B cell (primary cell): ENCODE measurements around the gene CCDC192. TPM values are rescaled to one million over a fixed set of nuclear protein-coding genes. Genes with fewer than 3 reads are reported as not detected.

Experiments
- ATAC-seq: fragments of 200-7000 bp; cut with Tn5 transposase; one replicate; pipeline ENCODE4 v1.10.0; 2021; ENCODE audit warnings: low read depth, mild to moderate bottlenecking, moderate number of reproducible peaks, moderate library complexity
- CTCF ChIA-PET: fragments of 350-600 bp; sonication (Branson Sonifier 250); formaldehyde crosslinking; loops from one replicate; lab custom pipeline; 2021; ENCODE audit warnings: antibody characterized with exemption, inconsistent platforms; lab: Charles Lee
- POLR2A ChIA-PET: fragments of 350-600 bp; sonication (Branson Sonifier 250); formaldehyde crosslinking; loops from one replicate; lab custom pipeline; 2021; ENCODE audit warnings: antibody characterized with exemption; lab: Charles Lee
- DNase-seq: peaks from one replicate; pipeline ENCODE4 v3.0.0; 2013
- H2AFZ ChIP-seq: 2 replicates; pipeline ENCODE4 v1.6.1; 2012; ENCODE audit warnings: mild to moderate bottlenecking, low read depth, low read length; ENCODE audit not compliant: insufficient read depth, poor library complexity, severe bottlenecking
- H3K27ac ChIP-seq, 2 donors: 1 replicate in 1 of 2; 2 replicates in 1 of 2; pipeline ENCODE4 v1.5.1; 2012 to 2013; ENCODE audit warnings: low read length in 2 of 2, mild to moderate bottlenecking in 2 of 2, moderate library complexity in 1 of 2
- H3K27me3 ChIP-seq, 4 experiments: fragments of 200-600 bp in 1 of 4; sonication (generic) in 1 of 4; replicated peaks in 1 of 4; 1 replicate in 2 of 4; 2 replicates in 2 of 4; pipeline versions ENCODE4 v1.6.1 to v1.7.0; 2013 to 2016; ENCODE audit warnings: low read length in 3 of 4, mild to moderate bottlenecking in 2 of 4, mixed read lengths in 1 of 4, moderate library complexity in 1 of 4; ENCODE audit not compliant: insufficient read depth in 4 of 4, control insufficient read depth in 3 of 4; ENCODE audit errors: control extremely low read depth in 1 of 4
- H3K36me3 ChIP-seq, 2 experiments: replicated peaks in 1 of 2; 1 replicate in 1 of 2; 2 replicates in 1 of 2; pipeline versions ENCODE4 v1.6.1 to v1.7.1; 2013; ENCODE audit warnings: low read length in 1 of 2; ENCODE audit not compliant: insufficient read depth in 2 of 2, control insufficient read depth in 1 of 2; ENCODE audit errors: control extremely low read depth in 1 of 2, extremely low read depth in 1 of 2
- H3K4me1 ChIP-seq, 2 donors: fragments of 200-600 bp in 1 of 2; sonication (generic) in 1 of 2; 1 replicate in 1 of 2; 2 replicates in 1 of 2; pipeline versions ENCODE4 v1.5.1 to v1.6.1; 2013 to 2017; ENCODE audit warnings: low read length in 2 of 2; ENCODE audit not compliant: control insufficient read depth in 2 of 2, insufficient read depth in 2 of 2
- H3K4me2 ChIP-seq: replicated peaks from 2 replicates; pipeline ENCODE3; 2012; ENCODE audit warnings: mild to moderate bottlenecking, low read depth, low read length; ENCODE audit not compliant: poor library complexity, severe bottlenecking
- H3K4me3 ChIP-seq, 5 experiments: fragments of 200-600 bp in 1 of 5; sonication (generic) in 1 of 5; 1 replicate in 3 of 5; 2 replicates in 2 of 5; pipeline versions ENCODE4 v1.5.1 to v1.7.0; 2011 to 2016; ENCODE audit warnings: low read length in 4 of 5, mild to moderate bottlenecking in 4 of 5, low read depth in 2 of 5, control low read depth in 1 of 5, moderate library complexity in 1 of 5; ENCODE audit not compliant: insufficient read depth in 1 of 5; ENCODE audit errors: control extremely low read depth in 1 of 5, extremely low read depth in 1 of 5
- H3K79me2 ChIP-seq: fragments of 200-600 bp; sonication (generic); one replicate; pipeline ENCODE4 v1.6.0; 2016; ENCODE audit warnings: low read length; ENCODE audit not compliant: control insufficient read depth, insufficient read depth
- H3K9ac ChIP-seq: fragments of 200-600 bp; sonication (generic); 2 replicates; pipeline ENCODE4 v1.6.1; 2017; ENCODE audit warnings: mild to moderate bottlenecking, low read length, moderate library complexity
- H3K9me3 ChIP-seq, 3 donors: one replicate each; pipeline versions ENCODE4 v1.6.1 to v1.7.1; 2013; ENCODE audit warnings: low read length in 2 of 3; ENCODE audit not compliant: control insufficient read depth in 2 of 3, insufficient read depth in 1 of 3; ENCODE audit errors: control extremely low read depth in 1 of 3
- H4K20me1 ChIP-seq: 2 replicates; pipeline ENCODE4 v1.6.0; 2012; ENCODE audit warnings: mild to moderate bottlenecking, low read length; ENCODE audit not compliant: insufficient read depth, control insufficient read depth, poor library complexity, severe bottlenecking
- H3K27ac Mint-ChIP-seq: one replicate; pipeline ENCODE4 v1.8.0; 2021; ENCODE audit warnings: mixed read lengths
- H3K27me3 Mint-ChIP-seq: one replicate; pipeline ENCODE4 v1.8.0; 2021; ENCODE audit warnings: mixed read lengths
- H3K4me1 Mint-ChIP-seq: one replicate; pipeline ENCODE4 v1.8.0; 2021; ENCODE audit warnings: mixed read lengths
- H3K4me3 Mint-ChIP-seq: one replicate; pipeline ENCODE4 v1.8.0; 2021; ENCODE audit warnings: mixed read lengths
- H3K9me3 Mint-ChIP-seq: one replicate; pipeline ENCODE4 v1.8.0; 2022; ENCODE audit warnings: mixed read lengths; ENCODE audit not compliant: insufficient read depth
- EZH2 ChIP-seq: IDR thresholded peaks from 2 replicates; pipeline ENCODE4 v1.6.1; 2012; ENCODE audit warnings: borderline replicate concordance, low read depth, mild to moderate bottlenecking, moderate library complexity, low read length; ENCODE audit not compliant: insufficient read depth, poor library complexity, severe bottlenecking
- WGBS: methylation state at CpG from one replicate; pipeline ENCODE4 v1.1.5; 2013; ENCODE audit warnings: missing lambda C conversion rate; ENCODE audit not compliant: insufficient coverage; 5-methylcytosine and 5-hydroxymethylcytosine counted together
- intact Hi-C: fragments of 100-400 bp; cut with micrococcal nuclease; formaldehyde crosslinking; loops from one replicate; pipeline ENCODE4 v1.10.0; 2022
- polyA plus RNA-seq: library from polyadenylated mRNA; depleted of rRNA; stranded (reverse); fragments of >200 nt; gene quantifications from 2 replicates; pipeline ENCODE4 v1.2.3, GENCODE V29; 2012
- total RNA-seq, 2 donors: library from RNA; stranded (reverse); fragments of 120-200 nt in 1 of 2; gene quantifications; 1 replicate in 1 of 2; 2 replicates in 1 of 2; pipeline versions ENCODE4 v1.2.3 to v1.2.4, GENCODE V29; 2013 to 2022
- TF ChIP-seq, protein P1 (sequence below): fragments of 200-600 bp; IDR thresholded peaks from one replicate; pipeline ENCODE4 v1.8.0; 2022; ENCODE audit warnings: antibody characterized with exemption, mild to moderate bottlenecking

The CCDC192 gene
- total and polyA plus RNA-seq, 2 donors (not counting 1 experiment from before 2014, with no cell fraction given), result not detected

DNA sequence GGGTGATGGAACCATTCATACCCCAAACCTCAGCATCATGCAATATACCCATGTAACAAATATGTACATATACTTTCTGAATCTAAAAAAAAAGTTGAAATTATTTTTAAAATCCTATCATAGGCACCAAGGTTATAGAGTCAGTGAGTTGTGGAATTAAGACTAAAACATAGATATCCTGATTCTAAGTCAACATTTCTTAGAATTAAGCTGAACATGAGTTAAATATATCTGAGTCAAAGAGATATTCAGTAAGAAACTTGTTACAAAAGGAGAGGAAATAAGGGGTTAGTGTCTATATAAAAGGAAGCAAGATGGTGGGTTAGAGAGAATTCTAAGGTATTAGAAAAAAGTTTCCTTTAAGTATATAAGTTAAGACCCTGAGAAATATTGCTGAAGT lies 89.9 kb downstream of the CCDC192 start:
- Histone ChIP-seq H2AFZ (no peak overlapping the region), H3K4me2 (no peak overlapping the region), H4K20me1 (no peaks in the 10 kb centered on the region), H3K27ac (no peak overlapping the region), H3K4me3 (no peak overlapping the region), H3K4me1 (no peaks in the 10 kb centered on the region), H3K79me2 (no peaks in the 10 kb centered on the region), H3K9me3 (peaks cover 0 to 5% (median 4%) of the 10 kb centered on the region in 3 donors), H3K9ac (no peak overlapping the region), H3K27me3 (no peaks in the 10 kb centered on the region), H3K36me3 (no peaks in the 10 kb centered on the region)
- Mint-ChIP-seq H3K9me3 (peaks cover 7% of the 10 kb centered on the region), H3K27ac (no peak overlapping the region), H3K27me3 (peaks cover 3% of the 10 kb centered on the region), H3K4me3 (no peak overlapping the region), H3K4me1 (no peaks in the 10 kb centered on the region)
- DNase-seq (no peak), ATAC-seq (no peak)
- intact Hi-C loops, result no loop called here
- ChIA-PET POLR2A (no interaction called here), CTCF (no interaction called here)
- TF ChIP-seq EZH2, result no peak
- TF ChIP-seq, protein P1, sequence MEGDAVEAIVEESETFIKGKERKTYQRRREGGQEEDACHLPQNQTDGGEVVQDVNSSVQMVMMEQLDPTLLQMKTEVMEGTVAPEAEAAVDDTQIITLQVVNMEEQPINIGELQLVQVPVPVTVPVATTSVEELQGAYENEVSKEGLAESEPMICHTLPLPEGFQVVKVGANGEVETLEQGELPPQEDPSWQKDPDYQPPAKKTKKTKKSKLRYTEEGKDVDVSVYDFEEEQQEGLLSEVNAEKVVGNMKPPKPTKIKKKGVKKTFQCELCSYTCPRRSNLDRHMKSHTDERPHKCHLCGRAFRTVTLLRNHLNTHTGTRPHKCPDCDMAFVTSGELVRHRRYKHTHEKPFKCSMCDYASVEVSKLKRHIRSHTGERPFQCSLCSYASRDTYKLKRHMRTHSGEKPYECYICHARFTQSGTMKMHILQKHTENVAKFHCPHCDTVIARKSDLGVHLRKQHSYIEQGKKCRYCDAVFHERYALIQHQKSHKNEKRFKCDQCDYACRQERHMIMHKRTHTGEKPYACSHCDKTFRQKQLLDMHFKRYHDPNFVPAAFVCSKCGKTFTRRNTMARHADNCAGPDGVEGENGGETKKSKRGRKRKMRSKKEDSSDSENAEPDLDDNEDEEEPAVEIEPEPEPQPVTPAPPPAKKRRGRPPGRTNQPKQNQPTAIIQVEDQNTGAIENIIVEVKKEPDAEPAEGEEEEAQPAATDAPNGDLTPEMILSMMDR, result no peak

DNA sequence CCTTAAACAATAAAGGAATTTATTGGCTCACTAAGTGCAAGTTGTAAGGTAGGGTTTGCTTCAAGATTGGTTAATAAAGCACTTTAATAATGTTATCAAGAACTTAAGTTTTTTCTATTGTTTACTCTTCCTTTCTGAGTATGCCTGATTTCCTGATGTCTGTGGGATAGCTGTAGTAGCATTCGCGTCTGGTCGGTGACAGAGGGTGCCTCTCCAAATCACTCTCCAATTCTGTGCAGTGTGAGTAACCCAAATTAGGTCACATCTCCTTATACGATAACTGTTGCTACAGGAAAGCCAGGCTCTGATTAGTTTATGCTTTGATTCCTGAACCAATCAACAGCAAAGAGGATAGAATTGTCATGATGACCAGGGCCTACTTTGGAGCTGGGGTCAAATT lies 90.7 kb downstream of the CCDC192 start:
- Histone ChIP-seq H3K9ac (no peak overlapping the region), H3K27me3 (no peaks in the 10 kb centered on the region), H3K9me3 (peaks cover 0 to 5% (median 4%) of the 10 kb centered on the region in 3 donors), H2AFZ (no peak overlapping the region), H3K27ac (no peak overlapping the region), H3K4me1 (no peaks in the 10 kb centered on the region), H3K4me3 (no peak overlapping the region), H3K79me2 (no peaks in the 10 kb centered on the region), H3K36me3 (no peaks in the 10 kb centered on the region), H3K4me2 (no peak overlapping the region), H4K20me1 (no peaks in the 10 kb centered on the region)
- ATAC-seq, result no peak
- Mint-ChIP-seq H3K9me3 (peaks cover 7% of the 10 kb centered on the region), H3K27ac (no peak overlapping the region), H3K4me1 (no peaks in the 10 kb centered on the region), H3K27me3 (peaks cover 3% of the 10 kb centered on the region), H3K4me3 (no peak overlapping the region)
- no CpG with 5 or more reads among the region's 4 CpGs for WGBS
- CTCF ChIA-PET, result no interaction called here
- no peak for TF ChIP-seq EZH2
- TF ChIP-seq, protein P1, result no peak
- DNase-seq, result no peak
- intact Hi-C loops, result no loop called here
- POLR2A ChIA-PET, result no interaction called here
